Heart left ventricle (tissue), 16 donors: ENCODE results near the gene FOCAD. TPM values are rescaled to one million over a fixed set of nuclear protein-coding genes. Genes with fewer than 3 reads are reported as not detected.
A peak's percentile ranks its signal among the peaks of the same experiment; 100 is the strongest.

Experiments
- ATAC-seq, 4 donors: fragments of 200-7000 bp; cut with Tn5 transposase; one replicate each; pipeline ENCODE4 v1.9.1; 2020 to 2022; ENCODE audit warnings: moderate library complexity in 4 of 4, mild to moderate bottlenecking in 3 of 4, moderate number of reproducible peaks in 1 of 4
- DNase-seq, 5 donors: peaks; one replicate each; pipeline ENCODE4 v3.0.0-alpha.2; 2020
- H3K27ac ChIP-seq, 12 donors: fragments of 200-600 bp; sonication (generic) in 4 of 12; one replicate each; pipeline versions ENCODE4 v1.5.0 to v1.8.0; 2016 to 2022; ENCODE audit warnings: mild to moderate bottlenecking in 2 of 12
- H3K27me3 ChIP-seq, 9 donors: fragments of 200-600 bp; sonication (generic) in 2 of 9; one replicate each; pipeline versions ENCODE4 v1.5.1 to v1.8.0; 2016 to 2022; ENCODE audit warnings: mild to moderate bottlenecking in 3 of 9
- H3K36me3 ChIP-seq, 9 donors: fragments of 200-600 bp; sonication (generic) in 2 of 9; one replicate each; pipeline versions ENCODE4 v1.5.0 to v1.8.0; 2018 to 2022; ENCODE audit warnings: mild to moderate bottlenecking in 2 of 9
- H3K4me1 ChIP-seq, 12 donors: fragments of 200-600 bp; sonication (generic) in 4 of 12; one replicate each; pipeline versions ENCODE4 v1.5.0 to v1.8.0; 2016 to 2022; ENCODE audit warnings: mild to moderate bottlenecking in 3 of 12
- H3K4me3 ChIP-seq, 12 donors: fragments of 200-600 bp; sonication (generic) in 4 of 12; one replicate each; pipeline versions ENCODE4 v1.5.0 to v1.8.0; 2017 to 2022; ENCODE audit warnings: mild to moderate bottlenecking in 9 of 12, moderate library complexity in 4 of 12
- H3K9me3 ChIP-seq, 12 donors: fragments of 200-600 bp; sonication (generic) in 4 of 12; one replicate each; pipeline versions ENCODE4 v1.5.0 to v1.8.0; 2016 to 2022; ENCODE audit warnings: mild to moderate bottlenecking in 1 of 12
- POLR2A ChIP-seq, 2 donors: fragments of 450-650 bp; IDR thresholded peaks; one replicate each; pipeline ENCODE4 v1.6.1; 2017; ENCODE audit warnings: antibody characterized with exemption in 2 of 2, mild to moderate bottlenecking in 2 of 2, moderate library complexity in 2 of 2
- WGBS, 4 donors: extraction: QIAGEN DNeasy Blood & Tissue Kit in 2 of 4; methylation state at CpG; one replicate each; pipeline versions ENCODE4 v1.1.5 to v1.1.7; 2013 to 2018; 5-methylcytosine and 5-hydroxymethylcytosine counted together
- intact Hi-C, 10 donors: fragments of 100-400 bp; cut with DNase I; formaldehyde crosslinking; loops; one replicate each; pipeline versions ENCODE4 v1.11.1 to v1.14.2; 2022
- polyA plus RNA-seq, 2 donors: library from polyadenylated mRNA; stranded (reverse); fragments of 200-250 nt; gene quantifications; one replicate each; pipeline ENCODE4 v1.2.3, GENCODE V29; 2013
- total RNA-seq, 9 donors: library from RNA; depleted of rRNA in 2 of 9; stranded (reverse); fragments of >200 nt in 2 of 9; fragmentation: NEBNext Ultra II Directional in 3 of 9; extraction: Animal tissue kit (Norgen Biotek cat#: 25700) in 3 of 9; gene quantifications; one replicate each; pipeline versions ENCODE4 v1.1.0 to v1.2.4, GENCODE V29; 2016 to 2023
- TF ChIP-seq, protein P1 (sequence below), 12 donors: fragments of 200-600 bp; sonication (generic) in 4 of 12; IDR thresholded peaks; one replicate each; pipeline versions ENCODE4 v1.5.0 to v1.8.0; 2018 to 2022; ENCODE audit warnings: antibody characterized with exemption in 12 of 12, mild to moderate bottlenecking in 5 of 12
- donor health status: ischemic (EF 13 %, LVEDD 7.1; RV severe dilation, severe dysfunction).
- donor health status: healthy with polysubstance abuse.
- donor health status: DM: no; HTN: yes; CAD: no.
- donor health status: DM: no; HTN: no; CAD: no.
- donor health status: ischemic (EF 25% LVEDD 6.9; RV normal size, moderate dysfunction).
- donor health status: ischemic (EF 25% LVEDD 5.7; RV mildly dilated, moderate dysfunction).
- donor health status: healthy.
- donor health status: DM: yes; HTN: yes; CAD: no.
- donor health status: ischemic (EF 35%, LVEDD 5.7; RV mildly dilated, moderate dysfunction).
- donor health status: nonischemic (EF 11% LVEDD 7.7; RV severe dilation, severe dysfunction).
- donor health status: DM: yes; HTN: yes; CAD: no.
- donor health status: PGD.
- donor health status: ischemic (EF 29% LVEDD 5.4; RV normal size, mild dysfunction).
- donor health status: nonischemic (EF 23%, LVEDD 6.1; RV moderate dilation, normal function).

Gene FOCAD
- total and polyA plus RNA-seq, 11 donors: 8.6 to 39.5 (median 28.3) TPM

GRCh38 chr9:20689833-20690232 lies 5.8 kb downstream of the FOCAD start:
- H3K4me3 ChIP-seq: no peak overlapping the region
- no peaks in the 10 kb centered on the region for H3K36me3 ChIP-seq

DNA sequence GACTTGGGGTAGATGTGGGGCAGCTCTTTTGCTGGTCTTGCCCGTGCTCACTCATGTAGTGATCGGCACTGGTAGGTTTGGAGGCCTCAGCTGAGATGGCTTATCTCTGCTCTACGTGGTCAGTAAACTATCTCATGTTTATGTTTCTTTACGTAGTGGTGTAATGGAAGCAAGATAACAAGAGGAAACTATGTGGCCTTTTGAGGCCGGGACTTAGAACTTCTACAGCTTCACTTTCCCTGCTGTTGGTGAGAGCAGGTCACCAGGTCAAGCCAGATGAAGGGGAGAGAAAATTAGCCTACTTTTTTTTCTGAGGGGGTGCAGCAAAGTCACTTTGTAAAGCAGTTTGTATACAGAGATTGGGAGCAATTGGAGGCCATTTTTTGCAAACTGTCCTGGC lies 8.5 kb downstream of the FOCAD start:
- H3K27ac ChIP-seq: no peak overlapping the region
- ATAC-seq (no peak), DNase-seq (no peak)
- TF ChIP-seq, protein P1, sequence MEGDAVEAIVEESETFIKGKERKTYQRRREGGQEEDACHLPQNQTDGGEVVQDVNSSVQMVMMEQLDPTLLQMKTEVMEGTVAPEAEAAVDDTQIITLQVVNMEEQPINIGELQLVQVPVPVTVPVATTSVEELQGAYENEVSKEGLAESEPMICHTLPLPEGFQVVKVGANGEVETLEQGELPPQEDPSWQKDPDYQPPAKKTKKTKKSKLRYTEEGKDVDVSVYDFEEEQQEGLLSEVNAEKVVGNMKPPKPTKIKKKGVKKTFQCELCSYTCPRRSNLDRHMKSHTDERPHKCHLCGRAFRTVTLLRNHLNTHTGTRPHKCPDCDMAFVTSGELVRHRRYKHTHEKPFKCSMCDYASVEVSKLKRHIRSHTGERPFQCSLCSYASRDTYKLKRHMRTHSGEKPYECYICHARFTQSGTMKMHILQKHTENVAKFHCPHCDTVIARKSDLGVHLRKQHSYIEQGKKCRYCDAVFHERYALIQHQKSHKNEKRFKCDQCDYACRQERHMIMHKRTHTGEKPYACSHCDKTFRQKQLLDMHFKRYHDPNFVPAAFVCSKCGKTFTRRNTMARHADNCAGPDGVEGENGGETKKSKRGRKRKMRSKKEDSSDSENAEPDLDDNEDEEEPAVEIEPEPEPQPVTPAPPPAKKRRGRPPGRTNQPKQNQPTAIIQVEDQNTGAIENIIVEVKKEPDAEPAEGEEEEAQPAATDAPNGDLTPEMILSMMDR (IDR thresholded peaks at IDR 0.05): no peak
- no peak for TF ChIP-seq POLR2A (IDR thresholded peaks at IDR 0.05)
- H3K27me3 ChIP-seq: no peaks in the 10 kb centered on the region
- H3K36me3 ChIP-seq: no peaks in the 10 kb centered on the region
- peaks cover 0 to 26% (median 8%) of the 10 kb centered on the region in 12 donors for H3K4me1 ChIP-seq
- H3K9me3 ChIP-seq: no peaks in the 10 kb centered on the region
- no peak overlapping the region for H3K4me3 ChIP-seq
- WGBS, 4 donors: 62 to 73% (median 68%) methylated on average over 5 of the region's 5 CpGs
- intact Hi-C loops: no loop called here

More at GRCh38 chr9:20689833-20690232, 5.8 kb downstream of the FOCAD start:
- no peaks in the 10 kb centered on the region for H3K27me3 ChIP-seq
- TF ChIP-seq, protein P1 (IDR thresholded peaks at IDR 0.05): no peak
- H3K27ac ChIP-seq: no peak overlapping the region
- H3K9me3 ChIP-seq: no peaks in the 10 kb centered on the region
- peaks cover 0 to 49% (median 20%) of the 10 kb centered on the region in 12 donors for H3K4me1 ChIP-seq
- DNase-seq (no peak), ATAC-seq (no peak)
- 89 to 94% (median 92%) methylated on average over 2 of the region's 2 CpGs for WGBS, 4 donors
- intact Hi-C loops: loop anchor here in 2 of 10 donors (10.0 kb wide), 2 partner anchors 65 to 335 kb away; partner anchors contain the start of gene MLLT3 (in 1 of the 2)

GRCh38 chr9:20693068-20693467 lies 9.0 kb downstream of the FOCAD start:
- Histone ChIP-seq H3K27me3 (no peaks in the 10 kb centered on the region), H3K9me3 (no peaks in the 10 kb centered on the region), H3K27ac (no peak overlapping the region), H3K4me1 (peaks cover 0 to 23% (median 8%) of the 10 kb centered on the region in 12 donors), H3K4me3 (no peak overlapping the region), H3K36me3 (no peaks in the 10 kb centered on the region)
- 64 to 69% (median 67%) methylated on average over 4 of the region's 4 CpGs for WGBS, 4 donors
- intact Hi-C loops: no loop called here
- DNase-seq: no peak
- TF ChIP-seq, protein P1 (IDR thresholded peaks at IDR 0.05): no peak
- no peak for TF ChIP-seq POLR2A (IDR thresholded peaks at IDR 0.05)
- peak in 3 of 4 donors; percentile 20 to 33 (median 20) for ATAC-seq

GRCh38 chr9:20694248-20694647 lies 10.2 kb downstream of the FOCAD start:
- no peaks in the 10 kb centered on the region for H3K36me3 ChIP-seq

More at GRCh38 chr9:20694248-20694647, 10.2 kb downstream of the FOCAD start:
- DNase-seq (no peak), ATAC-seq (no peak)
- H3K27me3 ChIP-seq: no peaks in the 10 kb centered on the region
- no peak overlapping the region for H3K4me3 ChIP-seq
- TF ChIP-seq POLR2A (IDR thresholded peaks at IDR 0.05): no peak
- TF ChIP-seq, protein P1 (IDR thresholded peaks at IDR 0.05): no peak
- no peaks in the 10 kb centered on the region for H3K9me3 ChIP-seq
- peaks cover 0 to 18% (median 7%) of the 10 kb centered on the region in 12 donors for H3K4me1 ChIP-seq
- intact Hi-C loops: no loop called here
- H3K27ac ChIP-seq: no peak overlapping the region
